Measurements from ENCODE around the gene ARL15.

DNA sequence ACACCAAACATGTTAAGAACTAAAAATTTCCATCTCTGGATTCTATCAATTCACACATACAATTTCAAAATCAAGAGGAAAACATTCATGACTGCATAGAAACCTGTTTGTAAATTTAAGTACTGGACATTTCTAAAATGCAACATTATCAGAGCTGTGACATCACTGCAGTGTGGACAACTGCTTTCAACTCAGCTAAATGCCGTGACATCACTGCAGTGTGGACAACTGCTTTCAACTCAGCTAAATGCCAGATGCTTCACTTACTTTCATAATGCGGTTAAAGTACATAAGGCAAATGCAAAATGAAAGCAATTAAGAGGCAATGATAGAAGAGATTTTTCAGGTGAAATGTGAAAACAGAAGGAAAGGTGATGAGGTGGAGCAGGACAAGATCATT is 161.5 kb downstream of the ARL15 start:
- TF ChIP-seq, protein P1, sequence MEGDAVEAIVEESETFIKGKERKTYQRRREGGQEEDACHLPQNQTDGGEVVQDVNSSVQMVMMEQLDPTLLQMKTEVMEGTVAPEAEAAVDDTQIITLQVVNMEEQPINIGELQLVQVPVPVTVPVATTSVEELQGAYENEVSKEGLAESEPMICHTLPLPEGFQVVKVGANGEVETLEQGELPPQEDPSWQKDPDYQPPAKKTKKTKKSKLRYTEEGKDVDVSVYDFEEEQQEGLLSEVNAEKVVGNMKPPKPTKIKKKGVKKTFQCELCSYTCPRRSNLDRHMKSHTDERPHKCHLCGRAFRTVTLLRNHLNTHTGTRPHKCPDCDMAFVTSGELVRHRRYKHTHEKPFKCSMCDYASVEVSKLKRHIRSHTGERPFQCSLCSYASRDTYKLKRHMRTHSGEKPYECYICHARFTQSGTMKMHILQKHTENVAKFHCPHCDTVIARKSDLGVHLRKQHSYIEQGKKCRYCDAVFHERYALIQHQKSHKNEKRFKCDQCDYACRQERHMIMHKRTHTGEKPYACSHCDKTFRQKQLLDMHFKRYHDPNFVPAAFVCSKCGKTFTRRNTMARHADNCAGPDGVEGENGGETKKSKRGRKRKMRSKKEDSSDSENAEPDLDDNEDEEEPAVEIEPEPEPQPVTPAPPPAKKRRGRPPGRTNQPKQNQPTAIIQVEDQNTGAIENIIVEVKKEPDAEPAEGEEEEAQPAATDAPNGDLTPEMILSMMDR (conservative IDR thresholded peaks at IDR 0.05; ENCODE audit: low read depth, low read length), result no peak
- TF ChIP-seq EZH2 (IDR thresholded peaks at IDR 0.05; ENCODE audit: borderline replicate concordance, low read depth, low read length, poor library complexity, severe bottlenecking), result no peak
